ENCODE data around the gene CLEC1B.

DNA sequence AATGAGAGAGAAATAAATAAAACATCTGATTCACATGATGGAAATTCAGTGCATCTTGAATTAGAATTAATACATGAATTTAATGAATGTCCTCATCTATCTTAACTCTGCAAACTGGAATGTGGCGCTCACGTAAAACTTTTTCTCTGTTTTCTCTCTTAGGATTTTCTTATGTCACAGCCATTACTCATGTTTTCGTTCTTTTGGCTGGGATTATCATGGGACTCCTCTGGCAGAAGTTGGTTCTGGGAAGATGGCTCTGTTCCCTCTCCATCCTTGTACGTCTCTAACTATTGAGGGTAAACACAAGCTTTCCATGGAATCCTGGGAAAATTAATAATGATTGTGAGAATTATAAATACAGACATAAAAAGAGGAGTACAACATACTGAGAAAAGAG lies 16.5 kb upstream of the CLEC1B start:
- TF ChIP-seq FOXA1 (IDR thresholded peaks at IDR 0.05) (no peak), ZNF384 (IDR thresholded peaks at IDR 0.05) (no peak)
